ENCODE results near the gene EID1.
"Not testable (repeated sequence)": the region's sequence is repeated elsewhere in the genome, so short reads cannot be mapped to it uniquely, and the experiment has no call there.

The EID1 gene

GRCh38 chr15:48871542-48871941 is 6.4 kb upstream of the EID1 start:
- DNase-seq, result no peak

- DNase-seq, result no peak
These were observed 5.3 kb upstream of the EID1 start for GRCh38 chr15:48872632-48873031.

DNA sequence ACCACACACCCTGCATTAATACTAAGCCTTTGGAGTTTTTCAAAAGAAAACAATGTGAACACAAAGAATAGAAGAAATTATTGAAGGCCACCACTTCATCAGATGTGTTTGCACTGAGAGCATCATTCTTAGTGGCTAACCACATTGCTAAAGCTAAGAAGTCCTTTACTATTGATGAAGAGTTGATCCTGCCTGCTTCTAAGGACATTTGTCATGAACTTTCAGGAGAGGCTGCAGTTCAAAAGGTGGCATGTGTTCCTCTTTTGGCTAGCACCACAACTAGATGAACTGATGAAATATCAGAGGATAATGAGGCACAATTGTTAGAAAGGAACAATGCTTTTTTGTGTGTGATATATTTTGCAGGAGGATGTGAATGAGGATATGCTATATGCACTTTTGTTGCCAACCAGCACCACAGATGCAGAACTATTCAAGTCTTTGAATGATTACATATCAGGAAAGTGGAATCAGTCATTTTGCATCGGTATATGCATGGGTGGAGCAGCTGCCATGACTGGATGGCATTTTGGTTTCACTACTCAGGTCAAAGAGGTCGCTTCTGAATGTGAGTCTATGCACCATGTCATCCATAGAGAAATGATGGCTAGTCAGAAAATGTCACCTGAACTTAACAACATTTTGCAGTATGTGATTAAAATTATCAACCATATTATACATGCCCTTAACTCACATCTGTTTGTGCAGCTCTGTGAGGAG is 2.5 kb upstream of the EID1 start:
- DNase-seq, result no peak

DNA sequence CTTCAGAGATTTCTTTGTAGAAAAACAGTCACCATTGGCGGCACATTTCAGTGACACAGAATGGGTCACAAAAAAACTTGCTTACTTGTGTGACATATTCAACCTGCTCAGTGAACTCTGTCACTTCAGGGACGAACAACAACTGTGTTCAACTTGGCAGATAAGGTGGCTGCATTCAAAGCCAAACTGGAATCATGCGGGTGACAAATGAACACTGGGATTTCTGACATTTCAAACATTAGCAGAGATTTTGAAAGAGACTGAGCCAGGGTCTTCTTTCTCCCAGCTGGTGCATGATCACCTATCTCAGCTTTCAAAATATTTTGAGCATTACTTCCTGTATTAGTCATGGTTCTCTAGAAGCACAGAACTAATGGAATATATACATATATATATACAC is 1.9 kb upstream of the EID1 start:
- no peak for DNase-seq

DNA sequence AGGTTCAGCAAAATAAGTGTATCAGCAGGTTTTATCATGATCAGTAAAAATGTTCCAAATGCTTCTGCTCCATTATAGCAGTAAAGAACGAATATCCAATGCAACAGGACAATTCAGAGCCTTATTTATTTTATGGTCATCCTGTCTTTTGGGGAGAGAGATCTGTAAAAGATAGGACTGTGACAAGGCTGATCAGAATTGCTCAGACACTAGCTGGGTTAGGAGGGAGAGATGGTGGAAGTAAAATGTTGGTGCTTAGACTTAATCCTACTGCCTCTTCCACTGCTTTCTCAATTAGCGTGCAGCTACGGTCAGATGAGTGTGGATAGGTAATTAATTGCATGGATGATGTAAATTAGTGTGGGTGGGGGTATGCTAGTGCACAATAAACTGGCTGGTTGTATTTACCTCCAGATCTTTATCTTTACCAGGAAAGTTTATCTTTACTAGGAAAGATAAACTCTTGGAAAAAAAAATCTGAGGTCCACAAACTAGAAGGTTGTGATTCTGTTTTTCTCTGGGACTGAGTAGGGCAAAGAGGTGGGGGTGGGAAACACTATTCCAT is 2.2 kb downstream of the EID1 start:
- no peak for DNase-seq

DNA sequence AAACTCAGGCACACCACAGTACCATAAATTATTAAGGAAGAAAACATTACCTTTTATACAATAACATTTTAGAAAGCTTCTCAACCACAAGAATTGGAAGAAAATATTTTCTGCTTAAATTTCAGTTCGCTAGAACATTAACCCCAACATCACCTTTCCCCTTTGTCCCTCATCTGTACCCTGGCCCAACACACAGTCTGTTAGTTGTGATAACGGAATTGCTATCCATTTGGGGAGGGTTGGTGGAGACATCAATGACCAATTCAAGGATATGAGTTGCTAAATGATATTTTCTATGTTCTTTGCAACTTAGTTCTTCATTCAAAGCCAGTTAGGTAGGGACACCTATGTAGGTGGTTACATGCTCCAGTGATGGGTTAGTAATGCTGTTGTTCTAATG is 5.8 kb downstream of the EID1 start:
- no peak for DNase-seq

GRCh38 chr15:48887144-48887543 is 9.2 kb downstream of the EID1 start:
- no peak for DNase-seq

DNA sequence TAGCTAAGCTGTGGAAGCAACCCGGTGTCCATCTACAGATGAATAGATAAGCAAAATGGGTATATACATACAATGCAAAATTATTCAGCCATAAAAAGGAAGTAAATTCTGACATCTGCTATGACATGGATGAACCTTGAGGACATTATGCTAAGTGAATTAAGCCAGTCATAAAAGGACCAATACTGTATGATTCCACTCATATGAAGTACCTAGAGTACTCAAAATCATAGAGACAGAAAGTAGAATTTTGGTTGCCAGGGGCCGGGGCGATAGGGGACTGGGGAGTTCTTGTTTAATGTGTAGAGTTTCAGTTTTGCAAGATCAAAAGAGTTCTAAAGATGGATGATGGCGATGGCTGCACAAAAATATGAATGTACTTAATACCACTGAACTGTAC is 10.3 kb downstream of the EID1 start:
- DNase-seq, result no peak

GRCh38 chr15:48888836-48889235 is 10.9 kb downstream of the EID1 start:
- no peak for DNase-seq

- DNase-seq, result no peak
These were observed 12.0 kb downstream of the EID1 start for GRCh38 chr15:48889925-48890324.

- DNase-seq, result no peak
These were observed 12.5 kb downstream of the EID1 start for GRCh38 chr15:48890375-48890972.

DNA sequence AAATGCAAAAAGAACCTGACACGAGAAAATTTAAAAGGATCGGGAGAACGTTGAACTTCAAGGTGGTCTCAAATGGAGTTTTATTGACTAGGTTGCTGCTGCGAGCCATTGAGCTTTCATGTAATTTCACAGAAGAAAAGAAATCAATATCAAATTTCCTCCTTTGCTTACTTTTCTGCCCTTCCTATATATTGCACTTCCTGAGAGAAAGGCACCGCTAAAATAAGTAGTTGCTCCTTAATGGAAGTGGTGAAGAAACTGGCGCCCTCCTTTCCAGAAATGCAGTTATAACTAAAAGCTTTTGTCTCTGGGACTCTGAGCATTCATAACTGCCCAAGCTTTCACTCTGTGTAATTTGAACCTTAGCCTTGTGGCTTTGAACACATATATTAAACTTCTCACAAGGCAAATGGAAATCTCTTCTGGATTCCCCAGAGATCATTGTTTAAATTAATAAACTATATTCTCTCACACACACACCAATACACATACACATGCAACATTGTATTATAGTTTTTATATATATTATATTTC is 13.4 kb downstream of the EID1 start:
- no peak for DNase-seq

GRCh38 chr15:48893311-48893710 is 15.4 kb downstream of the EID1 start:
- DNase-seq, result no peak

- no peak for DNase-seq
These were observed 19.2 kb downstream of the EID1 start for GRCh38 chr15:48896869-48897814.

DNA sequence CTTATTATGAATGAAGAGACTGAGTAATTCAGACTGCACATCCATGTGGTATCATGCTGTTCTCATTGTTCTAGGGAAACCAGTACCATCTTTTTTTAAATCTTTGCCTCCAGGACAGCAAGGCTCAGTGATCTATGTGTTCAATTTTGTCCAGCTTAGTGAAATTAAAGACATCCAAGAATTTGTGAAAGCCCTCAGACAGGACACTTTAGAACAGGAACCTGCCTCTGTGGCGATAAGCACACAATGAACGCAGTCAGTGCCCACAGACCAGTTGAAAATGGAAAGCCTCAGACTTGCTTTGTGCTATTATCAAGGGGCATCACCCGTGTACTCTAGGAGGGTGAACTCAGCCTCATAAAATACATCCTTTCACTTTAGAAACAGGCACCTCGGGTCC is 20.1 kb downstream of the EID1 start:
- DNase-seq, result no peak

- DNase-seq, result no peak
These were observed 20.5 kb downstream of the EID1 start for GRCh38 chr15:48898446-48898845.

DNA sequence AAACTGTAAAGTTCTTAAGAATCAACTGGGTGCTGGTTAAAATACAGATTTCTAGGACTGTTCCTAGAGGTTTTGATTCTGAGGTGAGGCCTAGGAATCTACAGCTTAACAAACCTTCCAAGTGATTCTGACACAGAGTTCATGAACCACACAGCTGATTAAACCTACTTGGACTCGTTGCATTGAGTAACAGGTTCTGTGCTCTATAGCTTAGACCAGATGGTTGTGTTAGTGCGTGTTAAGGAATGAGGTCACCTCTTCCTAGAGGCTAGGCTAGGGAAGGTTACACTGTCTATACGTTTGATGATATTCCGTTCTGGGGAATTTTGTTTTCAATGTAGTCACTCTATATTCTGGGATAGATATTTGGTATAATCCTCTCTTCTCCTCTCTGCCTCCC is 21.9 kb downstream of the EID1 start:
- no peak for DNase-seq

DNA sequence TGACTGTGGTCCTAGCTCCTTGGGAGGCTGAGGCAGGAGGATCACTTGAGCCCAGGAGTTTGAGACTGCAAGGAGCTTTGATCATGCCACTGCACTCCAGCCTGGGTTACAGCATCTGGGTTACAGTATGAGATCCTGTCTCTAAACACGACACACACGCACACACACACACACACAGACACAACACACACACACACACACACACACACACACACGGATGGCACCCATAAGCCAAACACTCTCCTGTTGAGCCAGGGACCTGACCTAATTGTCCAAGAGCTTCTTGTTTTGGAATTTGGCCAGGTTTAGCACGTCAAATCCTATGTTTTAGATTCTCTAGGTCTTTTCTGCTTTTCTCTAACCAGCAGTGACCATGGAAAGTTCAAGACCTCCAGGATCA is 26.8 kb downstream of the EID1 start:
- DNase-seq, result no peak

DNA sequence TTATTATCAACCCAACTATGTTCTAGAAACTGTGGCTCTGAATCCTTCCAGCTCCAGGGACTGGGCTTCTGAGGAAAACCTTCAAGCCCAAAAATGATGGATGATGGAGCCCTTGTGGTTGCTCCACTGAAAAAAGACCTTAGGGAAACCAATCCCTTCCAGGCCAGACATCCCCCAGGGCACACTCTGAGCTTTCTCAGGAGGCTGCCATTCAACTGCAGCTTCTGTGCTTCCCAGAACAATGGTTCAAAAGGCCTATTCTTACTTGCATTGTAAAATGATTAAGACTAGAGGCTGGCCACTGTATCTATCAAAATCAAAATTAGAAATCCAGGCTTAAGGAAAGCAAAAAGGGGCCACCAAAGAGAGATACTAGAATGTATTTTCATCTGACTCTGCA is 27.3 kb downstream of the EID1 start:
- DNase-seq, result no peak

GRCh38 chr15:48905847-48906246 is 27.9 kb downstream of the EID1 start:
- DNase-seq, result no peak

GRCh38 chr15:48909313-48909712 is 31.4 kb downstream of the EID1 start:
- DNase-seq, result not testable (repeated sequence)

GRCh38 chr15:48910554-48910953 is 32.6 kb downstream of the EID1 start:
- DNase-seq, result not testable (repeated sequence)

DNA sequence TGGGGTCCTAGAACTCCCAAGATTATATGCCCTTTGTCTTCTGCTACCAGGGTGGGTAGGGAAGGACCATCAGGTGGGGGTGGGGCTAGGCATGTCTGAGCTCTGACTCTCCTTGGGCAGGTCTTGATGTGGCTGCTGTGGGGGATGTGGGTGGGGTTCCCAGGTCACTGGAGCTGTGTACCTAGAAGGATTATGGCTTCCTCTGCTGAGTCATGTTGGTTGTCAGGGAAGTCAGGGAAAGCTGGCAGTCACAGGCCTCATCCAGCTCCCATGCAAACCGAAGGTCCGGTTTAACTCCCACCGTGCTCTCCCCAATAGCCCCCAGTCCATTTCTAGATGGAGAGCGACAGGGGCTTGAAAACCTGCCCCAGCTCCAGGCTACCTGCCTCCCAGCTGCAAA is 35.2 kb downstream of the EID1 start:
- no peak for DNase-seq
